B cell (primary cell): ENCODE measurements around the gene HSFX4. TPM values are rescaled to one million over a fixed set of nuclear protein-coding genes. Genes with fewer than 3 reads are reported as not detected.
"Not testable (repeated sequence)": the region's sequence is repeated elsewhere in the genome, so short reads cannot be mapped to it uniquely, and the experiment has no call there.

Experiments used
- ATAC-seq: fragments of 200-7000 bp; cut with Tn5 transposase; one replicate; pipeline ENCODE4 v1.10.0; 2021; ENCODE audit warnings: low read depth, mild to moderate bottlenecking, moderate number of reproducible peaks, moderate library complexity
- CTCF ChIA-PET: fragments of 350-600 bp; sonication (Branson Sonifier 250); formaldehyde crosslinking; loops from one replicate; lab custom pipeline; 2021; ENCODE audit warnings: antibody characterized with exemption, inconsistent platforms; lab: Charles Lee
- POLR2A ChIA-PET: fragments of 350-600 bp; sonication (Branson Sonifier 250); formaldehyde crosslinking; loops from one replicate; lab custom pipeline; 2021; ENCODE audit warnings: antibody characterized with exemption; lab: Charles Lee
- DNase-seq: peaks from one replicate; pipeline ENCODE4 v3.0.0; 2013
- H2AFZ ChIP-seq: 2 replicates; pipeline ENCODE4 v1.6.1; 2012; ENCODE audit warnings: mild to moderate bottlenecking, low read depth, low read length; ENCODE audit not compliant: insufficient read depth, poor library complexity, severe bottlenecking
- H3K27ac ChIP-seq, 2 donors: 1 replicate in 1 of 2; 2 replicates in 1 of 2; pipeline ENCODE4 v1.5.1; 2012 to 2013; ENCODE audit warnings: low read length in 2 of 2, mild to moderate bottlenecking in 2 of 2, moderate library complexity in 1 of 2
- H3K27me3 ChIP-seq, 4 experiments: fragments of 200-600 bp in 1 of 4; sonication (generic) in 1 of 4; replicated peaks in 1 of 4; 1 replicate in 2 of 4; 2 replicates in 2 of 4; pipeline versions ENCODE4 v1.6.1 to v1.7.0; 2013 to 2016; ENCODE audit warnings: low read length in 3 of 4, mild to moderate bottlenecking in 2 of 4, mixed read lengths in 1 of 4, moderate library complexity in 1 of 4; ENCODE audit not compliant: insufficient read depth in 4 of 4, control insufficient read depth in 3 of 4; ENCODE audit errors: control extremely low read depth in 1 of 4
- H3K36me3 ChIP-seq, 2 experiments: replicated peaks in 1 of 2; 1 replicate in 1 of 2; 2 replicates in 1 of 2; pipeline versions ENCODE4 v1.6.1 to v1.7.1; 2013; ENCODE audit warnings: low read length in 1 of 2; ENCODE audit not compliant: insufficient read depth in 2 of 2, control insufficient read depth in 1 of 2; ENCODE audit errors: control extremely low read depth in 1 of 2, extremely low read depth in 1 of 2
- H3K4me1 ChIP-seq, 2 donors: fragments of 200-600 bp in 1 of 2; sonication (generic) in 1 of 2; 1 replicate in 1 of 2; 2 replicates in 1 of 2; pipeline versions ENCODE4 v1.5.1 to v1.6.1; 2013 to 2017; ENCODE audit warnings: low read length in 2 of 2; ENCODE audit not compliant: control insufficient read depth in 2 of 2, insufficient read depth in 2 of 2
- H3K4me2 ChIP-seq: replicated peaks from 2 replicates; pipeline ENCODE3; 2012; ENCODE audit warnings: mild to moderate bottlenecking, low read depth, low read length; ENCODE audit not compliant: poor library complexity, severe bottlenecking
- H3K4me3 ChIP-seq, 5 experiments: fragments of 200-600 bp in 1 of 5; sonication (generic) in 1 of 5; 1 replicate in 3 of 5; 2 replicates in 2 of 5; pipeline versions ENCODE4 v1.5.1 to v1.7.0; 2011 to 2016; ENCODE audit warnings: low read length in 4 of 5, mild to moderate bottlenecking in 4 of 5, low read depth in 2 of 5, control low read depth in 1 of 5, moderate library complexity in 1 of 5; ENCODE audit not compliant: insufficient read depth in 1 of 5; ENCODE audit errors: control extremely low read depth in 1 of 5, extremely low read depth in 1 of 5
- H3K79me2 ChIP-seq: fragments of 200-600 bp; sonication (generic); one replicate; pipeline ENCODE4 v1.6.0; 2016; ENCODE audit warnings: low read length; ENCODE audit not compliant: control insufficient read depth, insufficient read depth
- H3K9ac ChIP-seq: fragments of 200-600 bp; sonication (generic); 2 replicates; pipeline ENCODE4 v1.6.1; 2017; ENCODE audit warnings: mild to moderate bottlenecking, low read length, moderate library complexity
- H3K9me3 ChIP-seq, 3 donors: one replicate each; pipeline versions ENCODE4 v1.6.1 to v1.7.1; 2013; ENCODE audit warnings: low read length in 2 of 3; ENCODE audit not compliant: control insufficient read depth in 2 of 3, insufficient read depth in 1 of 3; ENCODE audit errors: control extremely low read depth in 1 of 3
- H4K20me1 ChIP-seq: 2 replicates; pipeline ENCODE4 v1.6.0; 2012; ENCODE audit warnings: mild to moderate bottlenecking, low read length; ENCODE audit not compliant: insufficient read depth, control insufficient read depth, poor library complexity, severe bottlenecking
- H3K27ac Mint-ChIP-seq: one replicate; pipeline ENCODE4 v1.8.0; 2021; ENCODE audit warnings: mixed read lengths
- H3K27me3 Mint-ChIP-seq: one replicate; pipeline ENCODE4 v1.8.0; 2021; ENCODE audit warnings: mixed read lengths
- H3K4me1 Mint-ChIP-seq: one replicate; pipeline ENCODE4 v1.8.0; 2021; ENCODE audit warnings: mixed read lengths
- H3K4me3 Mint-ChIP-seq: one replicate; pipeline ENCODE4 v1.8.0; 2021; ENCODE audit warnings: mixed read lengths
- H3K9me3 Mint-ChIP-seq: one replicate; pipeline ENCODE4 v1.8.0; 2022; ENCODE audit warnings: mixed read lengths; ENCODE audit not compliant: insufficient read depth
- WGBS: methylation state at CpG from one replicate; pipeline ENCODE4 v1.1.5; 2013; ENCODE audit warnings: missing lambda C conversion rate; ENCODE audit not compliant: insufficient coverage; 5-methylcytosine and 5-hydroxymethylcytosine counted together
- intact Hi-C: fragments of 100-400 bp; cut with micrococcal nuclease; formaldehyde crosslinking; loops from one replicate; pipeline ENCODE4 v1.10.0; 2022
- polyA plus RNA-seq: library from polyadenylated mRNA; depleted of rRNA; stranded (reverse); fragments of >200 nt; gene quantifications from 2 replicates; pipeline ENCODE4 v1.2.3, GENCODE V29; 2012
- total RNA-seq, 2 donors: library from RNA; stranded (reverse); fragments of 120-200 nt in 1 of 2; gene quantifications; 1 replicate in 1 of 2; 2 replicates in 1 of 2; pipeline versions ENCODE4 v1.2.3 to v1.2.4, GENCODE V29; 2013 to 2022

Gene HSFX4
- total and polyA plus RNA-seq, 2 donors (not counting 1 experiment from before 2014, with no cell fraction given), result not detected

DNA sequence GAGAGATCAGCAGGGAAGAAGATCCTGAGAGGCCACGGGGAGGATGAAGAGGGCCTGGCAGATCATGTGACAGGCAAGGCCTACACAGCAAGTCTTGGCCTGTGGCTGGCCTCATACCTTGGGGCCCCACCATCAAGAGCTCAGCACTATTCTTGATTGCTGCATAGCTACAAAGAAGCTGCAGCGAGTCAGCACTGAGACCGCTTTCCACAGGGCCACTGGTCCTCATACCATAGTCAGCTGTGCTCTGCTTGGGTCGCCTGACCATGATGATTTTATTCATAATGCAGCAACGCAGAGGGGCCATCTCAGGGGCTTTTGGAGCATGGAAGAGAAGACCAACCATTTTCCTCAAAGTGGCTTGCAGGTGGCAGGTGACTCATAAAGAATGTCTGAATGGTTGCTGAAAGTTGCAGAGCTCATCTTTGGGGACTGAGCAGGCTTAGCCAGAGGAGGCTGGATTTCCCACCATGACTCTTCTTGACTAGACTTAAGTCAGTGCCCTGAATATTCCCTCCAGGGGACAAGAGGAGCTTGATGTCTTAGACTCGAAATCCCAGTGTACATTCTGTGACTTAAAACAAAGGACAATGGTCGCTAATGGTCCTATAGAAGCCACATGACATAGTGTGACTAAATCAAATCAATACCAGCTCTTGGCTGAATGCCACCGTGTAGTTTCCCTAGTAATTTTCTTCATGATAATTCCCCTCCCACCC is 2.0 kb upstream of the HSFX4 start:
- H3K27me3 ChIP-seq, H3K4me1 Mint-ChIP-seq, ATAC-seq: not testable (repeated sequence)

GRCh38 chrX:149927964-149928258 is 1.5 kb upstream of the HSFX4 start:
- H3K4me3 Mint-ChIP-seq, ATAC-seq, H3K36me3 ChIP-seq, H3K4me2 ChIP-seq, H3K9me3 ChIP-seq, H4K20me1 ChIP-seq, intact Hi-C loops, H3K27me3 ChIP-seq, H3K27ac Mint-ChIP-seq, CTCF ChIA-PET, DNase-seq, H3K9me3 Mint-ChIP-seq, H3K4me1 ChIP-seq, H2AFZ ChIP-seq, H3K4me3 ChIP-seq, H3K27ac ChIP-seq, H3K4me1 Mint-ChIP-seq, H3K9ac ChIP-seq, POLR2A ChIA-PET, H3K79me2 ChIP-seq, H3K27me3 Mint-ChIP-seq: not testable (repeated sequence)
- no CpG with 5 or more reads among the region's 1 CpG for WGBS

More for the DNA sequence above, 2.0 kb upstream of the HSFX4 start:
- H3K4me2 ChIP-seq, H3K9me3 ChIP-seq, H3K4me3 ChIP-seq, intact Hi-C loops, H3K27ac Mint-ChIP-seq, H4K20me1 ChIP-seq, H3K4me3 Mint-ChIP-seq, POLR2A ChIA-PET, H3K27me3 Mint-ChIP-seq, H3K36me3 ChIP-seq, H2AFZ ChIP-seq, H3K9me3 Mint-ChIP-seq, CTCF ChIA-PET, DNase-seq, H3K9ac ChIP-seq, H3K4me1 ChIP-seq, H3K79me2 ChIP-seq, H3K27ac ChIP-seq: not testable (repeated sequence)
- no CpG with 5 or more reads among the region's 8 CpGs for WGBS

GRCh38 chrX:149928635-149929034 is 738 bp upstream of the HSFX4 start:
- H3K4me3 ChIP-seq, H3K9ac ChIP-seq, H3K27ac Mint-ChIP-seq, H3K4me2 ChIP-seq, H3K4me3 Mint-ChIP-seq, H3K27ac ChIP-seq, H3K9me3 Mint-ChIP-seq, ATAC-seq, H3K4me1 ChIP-seq, H3K36me3 ChIP-seq, H4K20me1 ChIP-seq, H3K79me2 ChIP-seq, H2AFZ ChIP-seq, POLR2A ChIA-PET, intact Hi-C loops, H3K4me1 Mint-ChIP-seq, CTCF ChIA-PET, H3K9me3 ChIP-seq, H3K27me3 Mint-ChIP-seq, DNase-seq, H3K27me3 ChIP-seq: not testable (repeated sequence)
- no CpG with 5 or more reads among the region's 1 CpG for WGBS

GRCh38 chrX:149931355-149931754 is 2.0 kb downstream of the HSFX4 start:
- intact Hi-C loops, H3K36me3 ChIP-seq, H3K4me1 ChIP-seq, H3K9me3 Mint-ChIP-seq, H3K9me3 ChIP-seq, H3K4me3 ChIP-seq, DNase-seq, H3K27ac Mint-ChIP-seq, CTCF ChIA-PET, H3K4me1 Mint-ChIP-seq, H4K20me1 ChIP-seq, ATAC-seq, H2AFZ ChIP-seq, H3K27ac ChIP-seq, H3K9ac ChIP-seq, H3K4me3 Mint-ChIP-seq, POLR2A ChIA-PET, H3K27me3 Mint-ChIP-seq, H3K27me3 ChIP-seq, H3K4me2 ChIP-seq, H3K79me2 ChIP-seq: not testable (repeated sequence)
- WGBS, result no CpG with 5 or more reads among the region's 4 CpGs
